Body of pancreas (tissue), 4 donors: ENCODE measurements around the gene MFAP4.

ENCODE experiments used
- POLR2A ChIP-seq, 3 donors: fragments of 450-650 bp; IDR thresholded peaks; one replicate each; pipeline ENCODE4 v1.6.1; 2016; ENCODE audit warnings: antibody characterized with exemption in 3 of 3, mild to moderate bottlenecking in 2 of 3
- TF ChIP-seq, protein P1 (sequence below), 7 experiments: fragments of 450-650 bp in 4 of 7; fragments of 200-600 bp in 3 of 7; sonication (generic) in 3 of 7; IDR thresholded peaks; one replicate each; pipeline ENCODE4 v1.5.1; 2016 to 2019; ENCODE audit warnings: antibody characterized with exemption in 7 of 7

DNA sequence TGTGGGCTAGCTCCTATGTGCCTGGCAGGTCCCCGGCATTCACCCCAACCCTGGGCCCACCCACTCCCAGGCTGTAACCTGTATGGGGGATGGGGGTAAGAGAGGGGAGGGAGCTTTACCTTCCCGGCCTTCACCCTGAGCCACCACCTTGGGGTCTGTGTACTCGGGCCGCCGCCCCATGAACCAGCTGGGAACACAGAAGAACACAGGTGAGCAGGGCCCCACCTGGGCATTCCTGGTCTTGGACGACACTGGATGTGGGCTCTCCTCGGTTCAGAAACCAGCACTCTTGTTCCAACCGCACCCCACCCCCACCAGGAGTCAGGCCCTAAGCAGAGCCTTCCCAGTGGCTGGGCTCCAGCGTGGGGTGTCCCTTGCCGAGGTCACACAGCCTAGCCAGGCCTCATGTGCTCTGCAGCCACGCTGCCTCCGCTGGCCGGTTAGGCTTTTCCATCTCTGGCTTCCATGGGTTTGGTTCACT is 43.3 kb downstream of the MFAP4 start:
- no peak for TF ChIP-seq POLR2A (IDR thresholded peaks at IDR 0.05)
- TF ChIP-seq, protein P1, sequence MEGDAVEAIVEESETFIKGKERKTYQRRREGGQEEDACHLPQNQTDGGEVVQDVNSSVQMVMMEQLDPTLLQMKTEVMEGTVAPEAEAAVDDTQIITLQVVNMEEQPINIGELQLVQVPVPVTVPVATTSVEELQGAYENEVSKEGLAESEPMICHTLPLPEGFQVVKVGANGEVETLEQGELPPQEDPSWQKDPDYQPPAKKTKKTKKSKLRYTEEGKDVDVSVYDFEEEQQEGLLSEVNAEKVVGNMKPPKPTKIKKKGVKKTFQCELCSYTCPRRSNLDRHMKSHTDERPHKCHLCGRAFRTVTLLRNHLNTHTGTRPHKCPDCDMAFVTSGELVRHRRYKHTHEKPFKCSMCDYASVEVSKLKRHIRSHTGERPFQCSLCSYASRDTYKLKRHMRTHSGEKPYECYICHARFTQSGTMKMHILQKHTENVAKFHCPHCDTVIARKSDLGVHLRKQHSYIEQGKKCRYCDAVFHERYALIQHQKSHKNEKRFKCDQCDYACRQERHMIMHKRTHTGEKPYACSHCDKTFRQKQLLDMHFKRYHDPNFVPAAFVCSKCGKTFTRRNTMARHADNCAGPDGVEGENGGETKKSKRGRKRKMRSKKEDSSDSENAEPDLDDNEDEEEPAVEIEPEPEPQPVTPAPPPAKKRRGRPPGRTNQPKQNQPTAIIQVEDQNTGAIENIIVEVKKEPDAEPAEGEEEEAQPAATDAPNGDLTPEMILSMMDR (IDR thresholded peaks at IDR 0.05) = no peak
